ENCODE results near the gene MLANA. TPM values are rescaled to one million over a fixed set of nuclear protein-coding genes. Genes with fewer than 3 reads are reported as not detected.

The MLANA gene
- total and polyA plus RNA-seq, 7 donors = 0.03 TPM; not detected in 6

- Histone ChIP-seq H3K27ac (no peak overlapping the region), H3K9me3 (no peaks in the 10 kb centered on the region)
- WGBS, 3 donors = 94 to 97% (median 94%) methylated on average over 1 of the region's 1 CpG
Observed at GRCh38 chr9:5845157-5845531, 45.5 kb upstream of the MLANA start.

GRCh38 chr9:5846096-5846495, 44.6 kb upstream of the MLANA start:
- no peaks in the 10 kb centered on the region for H3K4me1 ChIP-seq
- H3K4me3 ChIP-seq = no peak overlapping the region
- H3K27ac ChIP-seq = no peak overlapping the region
- peaks cover 0 to 6% of the 10 kb centered on the region in 2 donors for H3K36me3 ChIP-seq (ENCODE audit: insufficient read depth in 1 of 2, low read depth in 1 of 2)
- WGBS, 3 donors = 96 to 100% (median 100%) methylated on average over 1 of the region's 1 CpG
- H3K9me3 ChIP-seq = no peaks in the 10 kb centered on the region
- intact Hi-C loops (cut with DNase I) = no loop called here
- no peaks in the 10 kb centered on the region for H3K27me3 ChIP-seq (ENCODE audit: insufficient read depth in 3 of 3, low read length in 2 of 3)
- DNase-seq = no peak
- no peak for ATAC-seq
- TF ChIP-seq CTCF (IDR thresholded peaks at IDR 0.05) = no peak

More at GRCh38 chr9:5845157-5845531, 45.5 kb upstream of the MLANA start:
- DNase-seq (no peak), ATAC-seq (no peak)
- no peak for TF ChIP-seq CTCF (IDR thresholded peaks at IDR 0.05)
- no peaks in the 10 kb centered on the region for H3K27me3 ChIP-seq (ENCODE audit: insufficient read depth in 3 of 3, low read length in 2 of 3)
- no peaks in the 10 kb centered on the region for H3K4me1 ChIP-seq
- H3K4me3 ChIP-seq = no peak overlapping the region
- intact Hi-C loops (cut with DNase I) = no loop called here
- peaks cover 0 to 9% of the 10 kb centered on the region in 2 donors for H3K36me3 ChIP-seq (ENCODE audit: insufficient read depth in 1 of 2, low read depth in 1 of 2)

GRCh38 chr9:5846501-5846921, 44.2 kb upstream of the MLANA start:
- no peaks in the 10 kb centered on the region for H3K9me3 ChIP-seq
- intact Hi-C loops (cut with DNase I) = no loop called here
- no peaks in the 10 kb centered on the region for H3K4me1 ChIP-seq
- H3K27ac ChIP-seq = no peak overlapping the region
- peaks cover 0 to 2% of the 10 kb centered on the region in 2 donors for H3K36me3 ChIP-seq (ENCODE audit: insufficient read depth in 1 of 2, low read depth in 1 of 2)
- no peak for TF ChIP-seq CTCF (IDR thresholded peaks at IDR 0.05)
- DNase-seq (no peak), ATAC-seq (no peak)
- no peak overlapping the region for H3K4me3 ChIP-seq
- H3K27me3 ChIP-seq (ENCODE audit: insufficient read depth in 3 of 3, low read length in 2 of 3) = no peaks in the 10 kb centered on the region
- WGBS, 3 donors = 82 to 90% (median 86%) methylated on average over 4 of the region's 4 CpGs

- DNase-seq (no peak), ATAC-seq (no peak)
- Histone ChIP-seq H3K36me3 (ENCODE audit: insufficient read depth in 1 of 2, low read depth in 1 of 2) (no peaks in the 10 kb centered on the region), H3K27ac (no peak overlapping the region), H3K27me3 (ENCODE audit: insufficient read depth in 3 of 3, low read length in 2 of 3) (no peaks in the 10 kb centered on the region), H3K4me3 (no peak overlapping the region), H3K4me1 (peaks cover 8% of the 10 kb centered on the region), H3K9me3 (no peaks in the 10 kb centered on the region)
- TF ChIP-seq CTCF (IDR thresholded peaks at IDR 0.05) = no peak
- intact Hi-C loops (cut with DNase I) = no loop called here
- 86 to 92% (median 87%) methylated on average over 3 of the region's 3 CpGs for WGBS, 3 donors
Observed at GRCh38 chr9:5848372-5848882, 42.3 kb upstream of the MLANA start.

GRCh38 chr9:5850724-5851122, 40.0 kb upstream of the MLANA start:
- Histone ChIP-seq H3K4me1 (peaks cover 10% of the 10 kb centered on the region), H3K36me3 (ENCODE audit: insufficient read depth in 1 of 2, low read depth in 1 of 2) (no peaks in the 10 kb centered on the region), H3K9me3 (no peaks in the 10 kb centered on the region), H3K27ac (no peak overlapping the region), H3K27me3 (ENCODE audit: insufficient read depth in 3 of 3, low read length in 2 of 3) (no peaks in the 10 kb centered on the region), H3K4me3 (no peak overlapping the region)
- TF ChIP-seq CTCF (IDR thresholded peaks at IDR 0.05) = no peak
- DNase-seq (no peak), ATAC-seq (no peak)
- intact Hi-C loops (cut with DNase I) = no loop called here
